Measurements from ENCODE around the gene ANKS1B. TPM values are rescaled to one million over a fixed set of nuclear protein-coding genes. Genes with fewer than 3 reads are reported as not detected.

The ANKS1B gene
- total RNA-seq, 1 experiment from 2014 or later, result 9.7 TPM

DNA sequence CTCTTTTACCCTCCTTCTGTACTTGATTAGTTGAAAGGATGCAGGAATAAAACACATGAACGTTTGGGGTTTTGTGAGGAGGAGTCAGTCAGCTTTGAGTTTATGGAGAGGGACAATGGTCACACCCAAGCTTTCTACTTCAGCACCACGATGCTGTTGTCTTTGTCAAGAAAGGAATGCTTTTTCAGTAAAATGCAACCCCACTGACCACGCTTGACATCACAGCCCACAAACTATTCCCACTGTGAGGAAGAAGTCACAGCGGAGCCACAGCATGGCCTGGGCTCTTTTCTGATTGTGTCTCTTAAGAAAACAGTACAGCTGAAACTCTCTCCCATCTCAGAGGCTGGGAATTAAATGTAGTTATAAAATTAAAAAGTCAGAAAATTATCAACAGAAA lies 1204.5 kb downstream of the ANKS1B start:
- no peaks in the 10 kb centered on the region for H3K36me3 ChIP-seq (ENCODE audit: control insufficient read depth, insufficient read depth, low read length)
- H3K4me3 ChIP-seq (ENCODE audit: low read depth in 2 of 2, low read length in 2 of 2), result no peak overlapping the region
- intact Hi-C loops (cut with micrococcal nuclease; ENCODE audit: unreplicated experiment) (no loop called here), in situ Hi-C loops (cut with HindIII; ENCODE audit: low pct_unique_long_range_greater_than_20kb, low sequenced_read_pairs) (no loop called here)
- ChIA-PET POLR2A (no interaction called here), CTCF (no interaction called here)
- H3K9me3 ChIP-seq (ENCODE audit: control insufficient read depth, insufficient read depth, low read depth, low read length), result no peaks in the 10 kb centered on the region
- TF ChIP-seq TCF7L2 (IDR thresholded peaks at IDR 0.05; ENCODE audit: low read depth, low read length) (no peak), CTCF (IDR thresholded peaks at IDR 0.05) (no peak), REST (IDR thresholded peaks at IDR 0.05; ENCODE audit: insufficient read depth in 1 of 2, low read depth in 2 of 2, low read length in 1 of 2) (no peak)
- DNase-seq (ENCODE audit: low read depth, low spot score), result no peak
- ATAC-seq, result no peak
- peaks cover 5% of the 10 kb centered on the region; the same call in 1 of the 2 replicates for H3K27me3 ChIP-seq (ENCODE audit: control insufficient read depth, insufficient read depth, low read length)
- no TSS peak for BruUV-seq (replicated peaks)
- no peak overlapping the region for H3K27ac ChIP-seq (ENCODE audit: low read length)
- no peaks in the 10 kb centered on the region for H3K4me1 ChIP-seq (ENCODE audit: control insufficient read depth, insufficient read depth, low read length)

GRCh38 chr12:98772818-98773217 lies 1211.9 kb downstream of the ANKS1B start:
- DNase-seq (ENCODE audit: low read depth, low spot score), result no peak
- CTCF ChIA-PET, result no interaction called here
- Histone ChIP-seq H3K27ac (ENCODE audit: low read length) (no peak overlapping the region), H3K27me3 (ENCODE audit: control insufficient read depth, insufficient read depth, low read length) (no peaks in the 10 kb centered on the region), H3K4me1 (ENCODE audit: control insufficient read depth, insufficient read depth, low read length) (no peaks in the 10 kb centered on the region), H3K4me3 (ENCODE audit: low read depth in 2 of 2, low read length in 2 of 2) (no peak overlapping the region), H3K36me3 (ENCODE audit: control insufficient read depth, insufficient read depth, low read length) (no peaks in the 10 kb centered on the region), H3K9me3 (ENCODE audit: control insufficient read depth, insufficient read depth, low read depth, low read length) (no peaks in the 10 kb centered on the region)
- POLR2A ChIA-PET, result no interaction called here
- TF ChIP-seq REST (IDR thresholded peaks at IDR 0.05; ENCODE audit: insufficient read depth in 1 of 2, low read depth in 2 of 2, low read length in 1 of 2) (no peak), TCF7L2 (IDR thresholded peaks at IDR 0.05; ENCODE audit: low read depth, low read length) (no peak), SIN3A (IDR thresholded peaks at IDR 0.05; ENCODE audit: borderline replicate concordance, insufficient read depth, low read depth, low read length) (no peak), CTCF (IDR thresholded peaks at IDR 0.05) (no peak), POLR2AphosphoS5 (IDR thresholded peaks at IDR 0.05; ENCODE audit: low read depth, low read length) (no peak)
- BruUV-seq (replicated peaks), result no TSS peak
- intact Hi-C loops (cut with micrococcal nuclease; ENCODE audit: unreplicated experiment) (no loop called here), in situ Hi-C loops (cut with HindIII; ENCODE audit: low pct_unique_long_range_greater_than_20kb, low sequenced_read_pairs) (no loop called here)
- ATAC-seq, result no peak
